IMR-90 (cell line): ENCODE results near the gene RCBTB2. TPM values are rescaled to one million over a fixed set of nuclear protein-coding genes. Genes with fewer than 3 reads are reported as not detected.

ENCODE experiments used
- ATAC-seq: fragments of 200-7000 bp; cut with Tn5 transposase; 2 replicates; pipeline ENCODE4 v1.9.1; 2020; ENCODE audit warnings: low read depth, mild to moderate bottlenecking, moderate library complexity
- BruUV-seq: library from RNA; stranded (reverse); fragments of 400-500 nt; replicated peaks from 2 replicates; lab custom pipeline; 2021; lab: Mats Ljungman, UMichigan
- CTCF ChIA-PET: fragments of 300-600 bp; formaldehyde crosslinking; extraction: SDS; loops from one replicate; lab custom pipeline; 2021; ENCODE audit warnings: antibody characterized with exemption; lab: Yijun Ruan, JAX
- POLR2A ChIA-PET: fragments of 300-600 bp; sonication (Branson Sonifier 250); formaldehyde crosslinking; loops from one replicate; lab custom pipeline; 2022; ENCODE audit warnings: antibody characterized with exemption; ENCODE audit not compliant: unreplicated experiment; lab: Charles Lee
- DNase-seq: peaks from one replicate; pipeline ENCODE4 v3.0.0; 2013
- H2AFZ ChIP-seq: replicated peaks from 2 replicates; pipeline ENCODE3; 2013; ENCODE audit warnings: low read length, mild to moderate bottlenecking; ENCODE audit not compliant: poor library complexity
- H2AK5ac ChIP-seq: 2 replicates; pipeline ENCODE4 v1.6.1; 2013; ENCODE audit warnings: low read depth, low read length, inconsistent platforms
- H2AK9ac ChIP-seq: replicated peaks from 2 replicates; pipeline ENCODE3; 2013; ENCODE audit warnings: mild to moderate bottlenecking, low read depth, low read length, moderate library complexity; ENCODE audit not compliant: poor library complexity
- H2BK120ac ChIP-seq: 2 replicates; pipeline ENCODE4 v1.6.1; 2013; ENCODE audit warnings: low read depth, low read length, inconsistent platforms
- H2BK15ac ChIP-seq: 3 replicates; pipeline ENCODE4 v1.6.1; 2013; ENCODE audit warnings: low read depth, low read length, inconsistent platforms
- H2BK20ac ChIP-seq: 2 replicates; pipeline ENCODE4 v1.6.1; 2013; ENCODE audit warnings: low read depth, mild to moderate bottlenecking, inconsistent platforms, low read length, moderate library complexity
- H2BK5ac ChIP-seq: 2 replicates; pipeline ENCODE4 v1.6.1; 2013; ENCODE audit warnings: mild to moderate bottlenecking, low read depth, low read length, inconsistent platforms; ENCODE audit not compliant: poor library complexity, severe bottlenecking
- H3K14ac ChIP-seq: replicated peaks from 2 replicates; pipeline ENCODE4 v1.6.1; 2013; ENCODE audit warnings: low read depth, low read length, inconsistent platforms
- H3K18ac ChIP-seq: 2 replicates; pipeline ENCODE4 v1.6.1; 2013; ENCODE audit warnings: low read depth, low read length, control low read depth
- H3K23ac ChIP-seq: 2 replicates; pipeline ENCODE4 v1.6.1; 2013; ENCODE audit warnings: low read depth, low read length, inconsistent platforms
- H3K27ac ChIP-seq: 2 replicates; pipeline ENCODE4 v1.5.1; 2013; ENCODE audit warnings: mild to moderate bottlenecking, control low read depth, low read length; ENCODE audit not compliant: insufficient read depth
- H3K27me3 ChIP-seq: 2 replicates; pipeline ENCODE4 v1.6.1; 2013; ENCODE audit warnings: low read length; ENCODE audit not compliant: control insufficient read depth, insufficient read depth
- H3K36me3 ChIP-seq: 2 replicates; pipeline ENCODE4 v1.6.1; 2013; ENCODE audit warnings: low read length, mixed read lengths; ENCODE audit not compliant: control insufficient read depth, insufficient read depth
- H3K4ac ChIP-seq: 2 replicates; pipeline ENCODE4 v1.6.1; 2013; ENCODE audit warnings: low read depth, low read length, inconsistent platforms
- H3K4me1 ChIP-seq: 2 replicates; pipeline ENCODE4 v1.6.1; 2013; ENCODE audit warnings: low read length, mixed read lengths; ENCODE audit not compliant: control insufficient read depth, insufficient read depth
- H3K4me2 ChIP-seq: 2 replicates; pipeline ENCODE4 v1.6.1; 2013; ENCODE audit warnings: low read depth, mild to moderate bottlenecking, control low read depth, low read length, moderate library complexity
- H3K4me3 ChIP-seq: 2 replicates; pipeline ENCODE4 v1.5.1; 2013; ENCODE audit warnings: low read depth, mild to moderate bottlenecking, control low read depth, low read length, moderate library complexity; ENCODE audit not compliant: insufficient read depth
- H3K56ac ChIP-seq: 2 replicates; pipeline ENCODE4 v1.6.1; 2013; ENCODE audit warnings: low read length, inconsistent platforms; ENCODE audit not compliant: insufficient read depth; ENCODE audit errors: extremely low read depth
- H3K79me1 ChIP-seq, 2 experiments: 2 replicates each; pipeline ENCODE4 v1.6.1; 2013; ENCODE audit warnings: low read length in 2 of 2, inconsistent platforms in 1 of 2, low read depth in 1 of 2
- H3K9ac ChIP-seq: 2 replicates; pipeline ENCODE4 v1.6.1; 2013; ENCODE audit warnings: low read depth, low read length, control low read depth
- H3K9me1 ChIP-seq: 2 replicates; pipeline ENCODE4 v1.6.1; 2013; ENCODE audit warnings: low read length, inconsistent platforms; ENCODE audit not compliant: insufficient read depth
- H3K9me3 ChIP-seq: 2 replicates; pipeline ENCODE4 v1.6.1; 2013; ENCODE audit warnings: low read length; ENCODE audit not compliant: control insufficient read depth, insufficient read depth
- H4K20me1 ChIP-seq: 2 replicates; pipeline ENCODE4 v1.6.1; 2013; ENCODE audit warnings: low read length, inconsistent platforms; ENCODE audit not compliant: insufficient read depth
- H4K5ac ChIP-seq: 2 replicates; pipeline ENCODE4 v1.6.1; 2013; ENCODE audit warnings: mild to moderate bottlenecking, low read depth, low read length, control low read depth
- H4K8ac ChIP-seq, 2 experiments: 2 replicates each; pipeline ENCODE4 v1.6.1; 2013; ENCODE audit warnings: low read depth in 2 of 2, low read length in 2 of 2, control low read depth in 1 of 2, inconsistent platforms in 1 of 2
- H4K91ac ChIP-seq: 2 replicates; pipeline ENCODE4 v1.6.1; 2013; ENCODE audit warnings: low read depth, low read length, inconsistent platforms; ENCODE audit not compliant: insufficient read depth
- BHLHE40 ChIP-seq: fragments of 150-350 bp; IDR thresholded peaks from 2 replicates; pipeline ENCODE4 v1.6.1; 2016; ENCODE audit warnings: mild to moderate bottlenecking, low read depth, low read length
- CEBPB ChIP-seq: IDR thresholded peaks from 2 replicates; pipeline ENCODE4 v1.6.1; 2012; ENCODE audit warnings: low read depth, low read length, improper control_type of control experiment
- CHD1 ChIP-seq: IDR thresholded peaks from 2 replicates; pipeline ENCODE4 v1.6.1; 2012; ENCODE audit warnings: low read depth, low read length, improper control_type of control experiment
- CTCF ChIP-seq: conservative IDR thresholded peaks from 2 replicates; pipeline ENCODE4 v1.5.1; 2012; ENCODE audit warnings: mild to moderate bottlenecking, low read depth, low read length, improper control_type of control experiment
- ELK1 ChIP-seq: fragments of 150-350 bp; IDR thresholded peaks from 2 replicates; pipeline ENCODE4 v1.6.1; 2016; ENCODE audit warnings: low read depth, mild to moderate bottlenecking, low read length, moderate library complexity, borderline replicate concordance
- FOS ChIP-seq: fragments of 150-350 bp; IDR thresholded peaks from 2 replicates; pipeline ENCODE4 v1.6.1; 2016; ENCODE audit warnings: low read depth, low read length
- MAFK ChIP-seq: IDR thresholded peaks from 2 replicates; pipeline ENCODE4 v1.6.1; 2012; ENCODE audit warnings: low read depth, low read length, improper control_type of control experiment
- MAZ ChIP-seq: IDR thresholded peaks from 2 replicates; pipeline ENCODE4 v1.6.1; 2012; ENCODE audit warnings: low read depth, mild to moderate bottlenecking, low read length, improper control_type of control experiment, moderate library complexity, borderline replicate concordance
- MXI1 ChIP-seq: IDR thresholded peaks from 2 replicates; pipeline ENCODE4 v1.6.1; 2012; ENCODE audit warnings: low read depth, mild to moderate bottlenecking, low read length, moderate library complexity, borderline replicate concordance
- NFE2L2 ChIP-seq: fragments of 150-350 bp; IDR thresholded peaks from 2 replicates; pipeline ENCODE4 v1.6.1; 2016; ENCODE audit warnings: low read depth, mild to moderate bottlenecking, low read length
- POLR2A ChIP-seq: IDR thresholded peaks from 2 replicates; pipeline ENCODE4 v1.6.1; 2012; ENCODE audit warnings: mild to moderate bottlenecking, low read depth, low read length
- RAD21 ChIP-seq: IDR thresholded peaks from 2 replicates; pipeline ENCODE4 v1.6.1; 2012; ENCODE audit warnings: low read length, improper control_type of control experiment
- RCOR1 ChIP-seq: IDR thresholded peaks from 2 replicates; pipeline ENCODE4 v1.6.1; 2012; ENCODE audit warnings: mild to moderate bottlenecking, low read length, improper control_type of control experiment; ENCODE audit not compliant: insufficient replicate concordance
- RFX5 ChIP-seq: IDR thresholded peaks from 2 replicates; pipeline ENCODE4 v1.8.0; 2012; ENCODE audit warnings: low read depth, mild to moderate bottlenecking, low read length, moderate library complexity
- SMC3 ChIP-seq: fragments of 150-350 bp; IDR thresholded peaks from 2 replicates; pipeline ENCODE4 v1.6.1; 2016; ENCODE audit warnings: low read depth, mild to moderate bottlenecking, antibody characterized with exemption, low read length, moderate library complexity
- USF2 ChIP-seq: fragments of 150-350 bp; IDR thresholded peaks from 2 replicates; pipeline ENCODE4 v1.6.1; 2017; ENCODE audit warnings: mild to moderate bottlenecking, antibody characterized with exemption, low read length, low read depth
- WGBS, 2 experiments: methylation state at CpG; one replicate each; pipeline versions ENCODE4 v1.1.5 to v1.1.7; 2013; ENCODE audit warnings: missing lambda C conversion rate in 2 of 2; ENCODE audit not compliant: insufficient read length in 1 of 2; ENCODE audit errors: extremely low coverage in 2 of 2; 5-methylcytosine and 5-hydroxymethylcytosine counted together
- dilution Hi-C: fragments of 300-500 bp; cut with HindIII; formaldehyde crosslinking; loops from one replicate; pipeline ENCODE4 v1.14.3; 2018; ENCODE audit warnings: low sequenced_read_pairs; ENCODE audit not compliant: unreplicated experiment
- in situ Hi-C: fragments of 300-500 bp; cut with MboI; formaldehyde crosslinking; loops from 3 replicates; pipeline ENCODE4 v1.14.3; 2019; ENCODE audit warnings: low sequenced_read_pairs, inconsistent platforms, mixed read lengths
- intact Hi-C: fragments of 100-400 bp; cut with micrococcal nuclease; formaldehyde crosslinking; loops from 2 replicates; pipeline ENCODE4 v1.10.0; 2022
- polyA plus RNA-seq, 3 experiments: library from polyadenylated mRNA; depleted of rRNA; stranded (reverse); fragments of >200 nt; gene quantifications; 2 replicates each; pipeline ENCODE4 v1.2.3, GENCODE V29; 2012; ENCODE audit warnings: low replicate concordance in 1 of 3
- total RNA-seq: library from RNA; depleted of rRNA; stranded (reverse); fragments of >200 nt; gene quantifications from 2 replicates; pipeline ENCODE4 v1.2.3, GENCODE V29; 2012

The RCBTB2 gene
- total and polyA plus RNA-seq, 2 of the 4 experiments (the other 2 are of a cell fraction), result 4.0 to 5.2 TPM

- in situ Hi-C loops (no loop called here), dilution Hi-C loops (no loop called here), intact Hi-C loops (no loop called here)
- H3K4me2 ChIP-seq, result no peak overlapping the region
- H4K5ac ChIP-seq, result no peak overlapping the region
- H3K9ac ChIP-seq, result no peak overlapping the region
- peaks cover 2% of the 10 kb centered on the region; the same call in 1 of the 2 replicates for H3K9me1 ChIP-seq
- no peak overlapping the region for H2BK120ac ChIP-seq
- no peak overlapping the region for H3K14ac ChIP-seq
- H2BK20ac ChIP-seq, result no peak overlapping the region
- H4K20me1 ChIP-seq, result no peaks in the 10 kb centered on the region
- no peak overlapping the region for H2AFZ ChIP-seq
- POLR2A ChIA-PET, result no interaction called here
- no peak for TF ChIP-seq RAD21
- TF ChIP-seq CTCF, result no peak
- TF ChIP-seq ELK1, result no peak
- no peak for TF ChIP-seq USF2
- no peak for TF ChIP-seq BHLHE40
- TF ChIP-seq FOS, result no peak
- no peak for TF ChIP-seq SMC3
- TF ChIP-seq MXI1, result no peak
- no peak for TF ChIP-seq MAFK
- no peak for TF ChIP-seq CHD1
- TF ChIP-seq POLR2A, result no peak
- no peak for TF ChIP-seq RCOR1
- no peak for TF ChIP-seq NFE2L2
- TF ChIP-seq MAZ, result no peak
- no peak for TF ChIP-seq CEBPB
- TF ChIP-seq RFX5, result no peak
- no TSS peak for BruUV-seq
- peaks cover 5% of the 10 kb centered on the region for H3K4me1 ChIP-seq
- H3K4ac ChIP-seq, result no peak overlapping the region
- DNase-seq (no peak), ATAC-seq (no peak)
- no peaks in the 10 kb centered on the region for H3K9me3 ChIP-seq
- H3K18ac ChIP-seq, result no peak overlapping the region
- no peak overlapping the region for H3K27ac ChIP-seq
- no peaks in the 10 kb centered on the region for H3K27me3 ChIP-seq
- no peak overlapping the region for H4K91ac ChIP-seq
- H3K23ac ChIP-seq, result no peak overlapping the region
- no peak overlapping the region for H4K8ac ChIP-seq
- no peak overlapping the region for H2AK9ac ChIP-seq
- H3K4me3 ChIP-seq, result no peak overlapping the region
- peaks cover 8 to 13% of the 10 kb centered on the region in 2 experiments for H3K79me1 ChIP-seq
- CTCF ChIA-PET, result interaction anchor here (1.2 kb wide), 1 partner anchor 16 kb away, joined by 3 read pairs; no protein-coding TSS in a partner anchor
- no peak overlapping the region for H2AK5ac ChIP-seq
- H3K36me3 ChIP-seq, result no peaks in the 10 kb centered on the region
- no CpG with 5 or more reads among the region's 3 CpGs for WGBS, 2 experiments
- H3K56ac ChIP-seq, result no peak overlapping the region
- H2BK15ac ChIP-seq, result no peak overlapping the region
- H2BK5ac ChIP-seq, result no peak overlapping the region
Observed at GRCh38 chr13:48528720-48529119, 4.2 kb downstream of the RCBTB2 start.
